Measurements from ENCODE around the gene ALMS1. TPM values are rescaled to one million over a fixed set of nuclear protein-coding genes. Genes with fewer than 3 reads are reported as not detected.
"Not testable (repeated sequence)": the region's sequence is repeated elsewhere in the genome, so short reads cannot be mapped to it uniquely, and the experiment has no call there.

The ALMS1 gene
- total and polyA plus RNA-seq, 8 donors = 3.8 to 101 (median 16.9) TPM

DNA sequence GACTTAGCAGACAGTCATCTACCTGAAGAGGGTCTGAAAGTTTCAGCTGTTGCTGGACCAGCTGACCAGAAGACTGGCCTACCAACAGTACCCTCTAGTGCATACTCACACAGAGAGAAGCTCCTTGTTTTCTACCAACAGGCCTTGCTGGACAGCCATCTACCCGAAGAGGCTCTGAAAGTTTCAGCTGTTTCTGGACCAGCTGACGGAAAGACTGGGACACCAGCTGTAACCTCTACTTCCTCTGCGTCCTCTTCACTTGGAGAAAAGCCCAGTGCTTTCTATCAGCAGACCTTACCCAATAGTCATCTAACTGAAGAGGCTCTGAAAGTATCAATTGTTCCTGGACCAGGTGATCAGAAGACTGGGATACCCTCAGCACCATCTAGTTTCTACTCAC lies 63.2 kb downstream of the ALMS1 start:
- intact Hi-C loops (cut with DNase I; ENCODE audit: low total_unique reads) = no loop called here
- Histone ChIP-seq H3K4me1 (no peaks in the 10 kb centered on the region), H3K36me3 (peaks cover 15 to 75% (median 71%) of the 10 kb centered on the region in 4 donors), H3K9me3 (no peaks in the 10 kb centered on the region), H3K27me3 (no peaks in the 10 kb centered on the region), H3K4me3 (no peak overlapping the region), H3K27ac (no peak overlapping the region)
- peak in 1 of 2 donors; percentile 8 for DNase-seq
- TF ChIP-seq EP300 (IDR thresholded peaks at IDR 0.05) (no peak), POLR2AphosphoS5 (IDR thresholded peaks at IDR 0.05) (no peak), POLR2A (IDR thresholded peaks at IDR 0.05) (no peak)
- TF ChIP-seq, protein P1, sequence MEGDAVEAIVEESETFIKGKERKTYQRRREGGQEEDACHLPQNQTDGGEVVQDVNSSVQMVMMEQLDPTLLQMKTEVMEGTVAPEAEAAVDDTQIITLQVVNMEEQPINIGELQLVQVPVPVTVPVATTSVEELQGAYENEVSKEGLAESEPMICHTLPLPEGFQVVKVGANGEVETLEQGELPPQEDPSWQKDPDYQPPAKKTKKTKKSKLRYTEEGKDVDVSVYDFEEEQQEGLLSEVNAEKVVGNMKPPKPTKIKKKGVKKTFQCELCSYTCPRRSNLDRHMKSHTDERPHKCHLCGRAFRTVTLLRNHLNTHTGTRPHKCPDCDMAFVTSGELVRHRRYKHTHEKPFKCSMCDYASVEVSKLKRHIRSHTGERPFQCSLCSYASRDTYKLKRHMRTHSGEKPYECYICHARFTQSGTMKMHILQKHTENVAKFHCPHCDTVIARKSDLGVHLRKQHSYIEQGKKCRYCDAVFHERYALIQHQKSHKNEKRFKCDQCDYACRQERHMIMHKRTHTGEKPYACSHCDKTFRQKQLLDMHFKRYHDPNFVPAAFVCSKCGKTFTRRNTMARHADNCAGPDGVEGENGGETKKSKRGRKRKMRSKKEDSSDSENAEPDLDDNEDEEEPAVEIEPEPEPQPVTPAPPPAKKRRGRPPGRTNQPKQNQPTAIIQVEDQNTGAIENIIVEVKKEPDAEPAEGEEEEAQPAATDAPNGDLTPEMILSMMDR (IDR thresholded peaks at IDR 0.05) = no peak
- WGBS, 5 donors = 72 to 97% (median 93%) methylated on average over 3 of the region's 3 CpGs

DNA sequence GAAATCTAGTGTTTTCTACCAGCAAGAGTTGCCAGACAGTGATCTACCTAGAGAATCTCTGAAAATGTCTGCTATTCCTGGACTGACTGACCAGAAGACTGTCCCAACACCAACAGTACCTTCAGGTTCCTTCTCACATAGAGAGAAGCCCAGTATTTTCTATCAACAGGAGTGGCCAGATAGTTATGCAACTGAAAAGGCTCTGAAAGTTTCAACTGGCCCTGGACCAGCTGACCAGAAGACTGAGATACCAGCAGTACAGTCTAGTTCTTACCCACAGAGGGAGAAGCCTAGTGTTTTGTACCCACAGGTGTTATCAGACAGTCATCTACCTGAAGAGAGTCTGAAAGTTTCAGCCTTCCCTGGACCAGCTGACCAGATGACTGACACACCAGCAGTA lies 63.8 kb downstream of the ALMS1 start:
- intact Hi-C loops (cut with DNase I; ENCODE audit: low total_unique reads) = no loop called here
- Histone ChIP-seq H3K9me3 (no peaks in the 10 kb centered on the region), H3K4me3 (no peak overlapping the region), H3K36me3 (peaks cover 15 to 75% (median 70%) of the 10 kb centered on the region in 4 donors), H3K4me1 (no peaks in the 10 kb centered on the region), H3K27me3 (no peaks in the 10 kb centered on the region), H3K27ac (no peak overlapping the region)
- no peak for DNase-seq
- no peak for TF ChIP-seq POLR2AphosphoS5 (IDR thresholded peaks at IDR 0.05)
- no peak for TF ChIP-seq POLR2A (IDR thresholded peaks at IDR 0.05)
- TF ChIP-seq EP300 (IDR thresholded peaks at IDR 0.05) = no peak
- TF ChIP-seq, protein P1 (IDR thresholded peaks at IDR 0.05) = no peak

DNA sequence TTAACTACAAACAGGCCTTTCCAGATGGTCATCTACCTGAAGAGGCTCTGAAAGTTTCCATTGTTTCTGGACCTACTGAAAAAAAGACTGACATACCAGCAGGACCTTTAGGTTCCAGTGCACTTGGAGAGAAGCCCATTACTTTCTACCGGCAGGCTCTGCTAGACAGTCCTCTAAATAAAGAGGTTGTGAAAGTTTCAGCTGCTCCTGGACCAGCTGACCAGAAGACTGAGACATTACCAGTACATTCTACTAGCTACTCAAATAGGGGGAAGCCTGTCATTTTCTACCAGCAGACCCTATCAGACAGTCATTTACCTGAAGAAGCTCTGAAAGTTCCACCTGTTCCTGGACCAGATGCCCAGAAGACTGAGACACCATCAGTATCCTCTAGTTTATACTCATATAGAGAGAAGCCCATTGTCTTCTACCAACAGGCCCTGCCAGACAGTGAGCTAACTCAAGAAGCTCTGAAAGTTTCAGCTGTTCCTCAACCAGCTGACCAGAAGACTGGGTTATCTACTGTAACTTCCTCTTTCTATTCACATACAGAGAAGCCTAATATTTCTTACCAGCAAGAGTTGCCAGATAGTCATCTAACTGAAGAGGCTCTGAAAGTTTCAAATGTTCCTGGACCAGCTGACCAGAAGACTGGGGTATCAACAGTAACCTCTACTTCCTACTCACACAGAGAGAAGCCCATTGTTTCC lies 65.8 kb downstream of the ALMS1 start:
- no peaks in the 10 kb centered on the region for H3K9me3 ChIP-seq
- intact Hi-C loops (cut with DNase I; ENCODE audit: low total_unique reads) = no loop called here
- WGBS, 5 donors = 82 to 97% (median 94%) methylated on average over 1 of the region's 1 CpG
- H3K4me1 ChIP-seq = no peaks in the 10 kb centered on the region
- TF ChIP-seq, protein P1 (IDR thresholded peaks at IDR 0.05) = no peak
- no peak for TF ChIP-seq POLR2A (IDR thresholded peaks at IDR 0.05)
- TF ChIP-seq POLR2AphosphoS5 (IDR thresholded peaks at IDR 0.05) = no peak
- TF ChIP-seq EP300 (IDR thresholded peaks at IDR 0.05) = no peak
- H3K27ac ChIP-seq = no peak overlapping the region
- H3K36me3 ChIP-seq = peaks cover 15 to 93% (median 76%) of the 10 kb centered on the region in 4 donors
- no peaks in the 10 kb centered on the region for H3K27me3 ChIP-seq
- DNase-seq = no peak
- no peak overlapping the region for H3K4me3 ChIP-seq

DNA sequence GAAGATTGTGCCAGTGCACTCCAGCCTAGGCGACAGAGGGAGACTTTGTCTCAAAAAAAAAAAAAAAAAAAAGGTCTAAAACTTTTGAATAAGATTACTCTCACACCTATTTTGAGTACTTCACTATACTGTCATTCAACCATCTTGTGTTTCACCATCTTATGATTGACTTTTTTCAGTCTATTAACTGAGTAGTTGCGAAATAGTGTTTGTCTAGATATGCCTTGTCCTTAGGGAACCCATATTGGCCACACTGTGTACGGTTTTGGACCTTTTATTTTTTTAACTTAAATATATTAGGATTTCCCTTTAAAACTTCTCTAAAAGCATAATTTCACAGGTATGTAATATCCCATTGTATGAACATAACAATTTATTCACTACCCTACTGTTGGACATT lies 72.3 kb downstream of the ALMS1 start:
- no peaks in the 10 kb centered on the region for H3K27me3 ChIP-seq
- H3K4me1 ChIP-seq = no peaks in the 10 kb centered on the region
- H3K27ac ChIP-seq = no peak overlapping the region
- intact Hi-C loops (cut with DNase I; ENCODE audit: low total_unique reads) = no loop called here
- TF ChIP-seq POLR2AphosphoS5 (IDR thresholded peaks at IDR 0.05) = no peak
- TF ChIP-seq, protein P1 (IDR thresholded peaks at IDR 0.05) = no peak
- no peak for TF ChIP-seq EP300 (IDR thresholded peaks at IDR 0.05)
- TF ChIP-seq POLR2A (IDR thresholded peaks at IDR 0.05) = no peak
- no peak overlapping the region for H3K4me3 ChIP-seq
- peaks cover 0 to 20% (median 2%) of the 10 kb centered on the region in 4 donors for H3K9me3 ChIP-seq
- 96 to 100% (median 99%) methylated on average over 3 of the region's 3 CpGs for WGBS, 5 donors
- peaks cover 7 to 76% (median 47%) of the 10 kb centered on the region in 4 donors for H3K36me3 ChIP-seq
- DNase-seq = no peak

DNA sequence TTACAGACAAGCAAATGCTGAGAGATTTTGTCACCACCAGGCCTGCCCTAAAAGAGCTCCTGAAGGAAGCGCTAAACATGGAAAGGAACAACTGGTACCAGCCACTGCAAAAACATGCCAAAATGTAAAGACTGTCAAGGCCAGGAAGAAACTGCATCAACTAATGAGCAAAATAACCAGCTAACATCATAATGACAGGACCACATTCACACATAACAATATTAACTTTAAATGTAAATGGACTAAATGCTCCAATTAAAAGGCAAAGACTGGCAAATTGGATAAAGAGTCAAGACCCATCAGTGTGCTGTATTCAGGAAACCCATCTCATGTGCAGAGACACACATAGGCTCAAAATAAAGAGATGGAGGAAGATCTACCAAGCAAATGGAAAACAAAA lies 76.8 kb downstream of the ALMS1 start:
- intact Hi-C loops (cut with DNase I; ENCODE audit: low total_unique reads); H3K4me1 ChIP-seq; DNase-seq; H3K27me3 ChIP-seq; H3K27ac ChIP-seq; H3K4me3 ChIP-seq: not testable (repeated sequence)
- peaks cover 0 to 20% (median 2%) of the 10 kb centered on the region in 4 donors for H3K9me3 ChIP-seq
- WGBS, 5 donors = 95 to 100% (median 100%) methylated on average over 1 of the region's 1 CpG
- H3K36me3 ChIP-seq = peaks cover 4 to 36% (median 24%) of the 10 kb centered on the region in 4 donors
